ENCODE data around the gene MED12. TPM values are rescaled to one million over a fixed set of nuclear protein-coding genes. Genes with fewer than 3 reads are reported as not detected.

The MED12 gene
- total RNA-seq, 3 donors from 2014 or later (not counting 1 experiment from before 2014, with no cell fraction given), result 111 to 156 (median 115) TPM

DNA sequence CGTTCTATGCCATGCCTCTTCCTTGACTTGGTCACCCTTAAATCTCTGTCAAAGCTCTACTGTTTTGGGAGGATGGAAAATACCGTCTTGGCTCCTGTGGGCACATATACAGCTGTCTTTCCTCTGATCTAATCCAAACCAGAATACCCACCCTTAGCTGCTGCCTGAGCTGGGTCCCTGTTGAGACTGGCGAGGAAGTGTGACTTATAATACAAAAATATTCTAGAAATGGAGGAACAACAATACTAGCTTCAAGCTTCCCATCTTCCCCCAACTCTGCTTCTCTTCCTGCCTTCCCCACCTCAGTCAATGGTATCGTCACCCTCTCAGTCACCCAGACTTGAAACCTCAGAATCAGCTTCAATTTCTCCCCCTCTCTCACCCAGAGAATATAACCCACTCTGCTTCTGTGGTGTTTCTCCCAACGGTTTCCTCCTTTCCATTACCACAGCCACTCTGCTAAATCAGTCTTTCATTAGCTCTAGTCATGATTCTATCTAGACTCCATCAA is 6.4 kb upstream of the MED12 start:
- peaks cover 51% of the 10 kb centered on the region for H3K4me1 ChIP-seq (ENCODE audit: control insufficient read depth, insufficient read depth, low read length)
- H3K4me1 Mint-ChIP-seq, result peaks cover 52 to 58% of the 10 kb centered on the region in 2 donors
- WGBS (ENCODE audit: insufficient coverage), result 0% methylated on average over 3 of the region's 5 CpGs
- H3K27me3 Mint-ChIP-seq (ENCODE audit: low read depth in 2 of 2), result no peaks in the 10 kb centered on the region
- H3K27ac Mint-ChIP-seq, result peak overlapping the region; percentile 97 to 99
- no peaks in the 10 kb centered on the region for H3K9me3 ChIP-seq (ENCODE audit: control insufficient read depth, insufficient read depth, low read length)
- H3K36me3 Mint-ChIP-seq, result no peaks in the 10 kb centered on the region
- no peaks in the 10 kb centered on the region for H3K9me3 Mint-ChIP-seq
- H3K36me3 ChIP-seq (ENCODE audit: control insufficient read depth, insufficient read depth, low read length), result peaks cover 29% of the 10 kb centered on the region
- peak overlapping the region; percentile 74 for H3K4me3 ChIP-seq (ENCODE audit: low read length)
- intact Hi-C loops (cut with micrococcal nuclease), result loop anchor here (2.0 to 5.0 kb wide), 3 partner anchors 15 to 255 kb away; partner anchors contain the start of genes SNX12 and TAF1
- peak in 1 of 2 donors; percentile 74 for DNase-seq
- peak overlapping the region; percentile 84 for H3K4me3 Mint-ChIP-seq
- peak overlapping the region; percentile 100 for H3K27ac ChIP-seq (ENCODE audit: low read length)
- ATAC-seq, result peak; percentile 40 to 49 (median 40)
- TF ChIP-seq, protein P1, sequence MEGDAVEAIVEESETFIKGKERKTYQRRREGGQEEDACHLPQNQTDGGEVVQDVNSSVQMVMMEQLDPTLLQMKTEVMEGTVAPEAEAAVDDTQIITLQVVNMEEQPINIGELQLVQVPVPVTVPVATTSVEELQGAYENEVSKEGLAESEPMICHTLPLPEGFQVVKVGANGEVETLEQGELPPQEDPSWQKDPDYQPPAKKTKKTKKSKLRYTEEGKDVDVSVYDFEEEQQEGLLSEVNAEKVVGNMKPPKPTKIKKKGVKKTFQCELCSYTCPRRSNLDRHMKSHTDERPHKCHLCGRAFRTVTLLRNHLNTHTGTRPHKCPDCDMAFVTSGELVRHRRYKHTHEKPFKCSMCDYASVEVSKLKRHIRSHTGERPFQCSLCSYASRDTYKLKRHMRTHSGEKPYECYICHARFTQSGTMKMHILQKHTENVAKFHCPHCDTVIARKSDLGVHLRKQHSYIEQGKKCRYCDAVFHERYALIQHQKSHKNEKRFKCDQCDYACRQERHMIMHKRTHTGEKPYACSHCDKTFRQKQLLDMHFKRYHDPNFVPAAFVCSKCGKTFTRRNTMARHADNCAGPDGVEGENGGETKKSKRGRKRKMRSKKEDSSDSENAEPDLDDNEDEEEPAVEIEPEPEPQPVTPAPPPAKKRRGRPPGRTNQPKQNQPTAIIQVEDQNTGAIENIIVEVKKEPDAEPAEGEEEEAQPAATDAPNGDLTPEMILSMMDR (IDR thresholded peaks at IDR 0.05), result no peak
- H3K27me3 ChIP-seq (ENCODE audit: control insufficient read depth, insufficient read depth, low read length), result no peaks in the 10 kb centered on the region

DNA sequence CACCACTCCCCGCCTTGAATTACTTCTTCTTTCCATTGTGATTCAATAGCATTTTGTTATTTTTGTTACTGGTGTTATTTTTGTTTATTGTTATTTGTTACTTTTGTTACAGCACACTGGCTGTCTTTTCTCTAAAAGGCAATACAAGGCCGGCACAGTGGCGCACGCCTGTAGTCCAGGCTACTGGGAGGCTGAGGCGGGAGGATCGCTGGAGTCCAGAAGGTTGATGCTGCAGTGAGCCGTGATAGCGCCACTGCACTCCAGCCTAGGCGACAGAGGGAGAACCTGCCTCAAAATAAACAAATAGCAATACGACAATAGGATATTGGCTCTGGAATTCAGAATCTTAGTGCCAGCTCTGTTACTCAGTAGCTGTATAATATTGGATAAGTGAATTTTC is 1.0 kb upstream of the MED12 start:
- peaks cover 18% of the 10 kb centered on the region for H3K36me3 ChIP-seq (ENCODE audit: control insufficient read depth, insufficient read depth, low read length)
- 100% methylated on average over 6 of the region's 10 CpGs for WGBS (ENCODE audit: insufficient coverage)
- TF ChIP-seq, protein P1 (IDR thresholded peaks at IDR 0.05), result no peak
- H3K9me3 Mint-ChIP-seq, result no peaks in the 10 kb centered on the region
- peak overlapping the region; percentile 79 for H3K27ac ChIP-seq (ENCODE audit: low read length)
- H3K4me1 ChIP-seq (ENCODE audit: control insufficient read depth, insufficient read depth, low read length), result peaks cover 27% of the 10 kb centered on the region
- peaks cover 15 to 28% of the 10 kb centered on the region in 2 donors for H3K4me1 Mint-ChIP-seq
- no peak overlapping the region for H3K4me3 ChIP-seq (ENCODE audit: low read length)
- DNase-seq (no peak), ATAC-seq (no peak)
- no peaks in the 10 kb centered on the region for H3K9me3 ChIP-seq (ENCODE audit: control insufficient read depth, insufficient read depth, low read length)
- H3K27me3 Mint-ChIP-seq (ENCODE audit: low read depth in 2 of 2), result no peaks in the 10 kb centered on the region
- no peaks in the 10 kb centered on the region for H3K27me3 ChIP-seq (ENCODE audit: control insufficient read depth, insufficient read depth, low read length)
- H3K4me3 Mint-ChIP-seq, result peak overlapping the region; percentile 21
- no peaks in the 10 kb centered on the region for H3K36me3 Mint-ChIP-seq
- peak overlapping the region; percentile 90 to 92 for H3K27ac Mint-ChIP-seq
- intact Hi-C loops (cut with micrococcal nuclease), result no loop called here

DNA sequence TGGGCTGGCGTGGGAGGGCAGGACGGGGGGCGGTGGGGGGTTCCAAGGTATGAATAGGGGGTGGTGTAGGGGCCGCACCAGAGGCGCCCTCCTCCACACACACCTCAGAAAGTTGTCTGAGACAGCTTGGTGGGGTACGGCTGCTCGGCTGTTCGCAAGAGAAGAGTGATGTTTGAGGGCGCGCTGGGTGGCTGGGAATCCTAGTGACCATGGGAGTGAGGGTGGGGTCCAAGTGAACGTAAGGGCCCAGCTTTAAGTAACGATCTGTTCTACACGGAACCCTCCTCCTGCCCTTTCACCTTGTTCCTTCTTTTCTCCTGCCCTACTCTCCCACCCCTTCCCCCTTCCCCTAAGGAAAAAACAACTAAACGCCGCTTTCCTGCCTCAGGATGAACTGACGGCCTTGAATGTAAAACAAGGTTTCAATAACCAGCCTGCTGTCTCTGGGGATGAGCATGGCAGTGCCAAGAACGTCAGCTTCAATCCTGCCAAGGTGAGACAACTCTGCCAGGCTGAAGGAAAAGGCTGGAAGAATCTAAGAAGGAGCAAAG is 664 bp downstream of the MED12 start:
- TF ChIP-seq, protein P1 (IDR thresholded peaks at IDR 0.05), result no peak
- 10% methylated on average over 6 of the region's 17 CpGs for WGBS (ENCODE audit: insufficient coverage)
- H3K27me3 Mint-ChIP-seq (ENCODE audit: low read depth in 2 of 2), result no peaks in the 10 kb centered on the region
- H3K27ac Mint-ChIP-seq, result peak overlapping the region; percentile 90 to 92
- Histone ChIP-seq H3K27ac (ENCODE audit: low read length) (peak overlapping the region; percentile 79), H3K4me1 (ENCODE audit: control insufficient read depth, insufficient read depth, low read length) (peaks cover 19% of the 10 kb centered on the region), H3K9me3 (ENCODE audit: control insufficient read depth, insufficient read depth, low read length) (no peaks in the 10 kb centered on the region), H3K27me3 (ENCODE audit: control insufficient read depth, insufficient read depth, low read length) (no peaks in the 10 kb centered on the region), H3K4me3 (ENCODE audit: low read length) (peak overlapping the region; percentile 92), H3K36me3 (ENCODE audit: control insufficient read depth, insufficient read depth, low read length) (peaks cover 34% of the 10 kb centered on the region)
- ATAC-seq, result peak in 2 of 3 donors; percentile 14 to 16
- no peaks in the 10 kb centered on the region for H3K36me3 Mint-ChIP-seq
- H3K9me3 Mint-ChIP-seq, result no peaks in the 10 kb centered on the region
- peaks cover 6 to 27% of the 10 kb centered on the region in 2 donors for H3K4me1 Mint-ChIP-seq
- H3K4me3 Mint-ChIP-seq, result peak overlapping the region; percentile 88
- intact Hi-C loops (cut with micrococcal nuclease), result loop anchor here (1.0 kb wide), 1 partner anchor 16 kb away; no protein-coding TSS in a partner anchor
- no peak for DNase-seq
